Measurements from ENCODE around the gene RAB10. TPM values are rescaled to one million over a fixed set of nuclear protein-coding genes. Genes with fewer than 3 reads are reported as not detected.
"Not testable (repeated sequence)": the region's sequence is repeated elsewhere in the genome, so short reads cannot be mapped to it uniquely, and the experiment has no call there.

Gene RAB10
- total RNA-seq, 2 donors from 2014 or later: 118 to 139 TPM

DNA sequence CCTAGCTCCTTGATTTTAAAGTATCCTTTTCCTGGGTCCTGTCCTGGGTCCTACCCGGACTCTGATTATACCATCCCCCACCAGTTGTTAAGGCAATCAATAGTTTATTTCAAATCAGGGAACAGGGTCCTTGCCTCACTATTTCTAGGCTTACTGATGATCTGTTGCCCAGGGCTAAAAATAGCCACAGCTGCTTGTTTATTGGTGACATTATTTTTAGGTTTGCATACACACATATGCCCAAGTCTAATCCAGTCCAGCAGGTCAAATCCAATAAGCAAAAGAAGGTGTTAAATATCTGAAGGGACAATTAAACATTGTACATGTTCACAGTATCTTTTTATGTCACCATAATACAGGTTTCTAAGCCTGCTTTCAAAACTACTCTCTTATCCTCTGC is 66.0 kb downstream of the RAB10 start:
- H3K4me1 ChIP-seq (replicated peaks): no peaks in the 10 kb centered on the region
- H3K27ac ChIP-seq: no peak overlapping the region
- no peaks in the 10 kb centered on the region for H3K27me3 ChIP-seq (replicated peaks; ENCODE audit: insufficient read depth)
- H3K9me3 ChIP-seq: no peaks in the 10 kb centered on the region
- TF ChIP-seq POLR2AphosphoS5 (IDR thresholded peaks at IDR 0.05): no peak
- no peak overlapping the region for H3K4me3 ChIP-seq
- H3K36me3 ChIP-seq: no peaks in the 10 kb centered on the region
- intact Hi-C loops (cut with DNase I): no loop called here
- no peak for DNase-seq (ENCODE audit: low spot score)
- 91% methylated on average over 1 of the region's 1 CpG for WGBS

GRCh38 chr2:26100384-26100783 is 66.5 kb downstream of the RAB10 start:
- Histone ChIP-seq H3K27me3 (replicated peaks; ENCODE audit: insufficient read depth) (no peaks in the 10 kb centered on the region), H3K4me1 (replicated peaks) (no peaks in the 10 kb centered on the region), H3K27ac (no peak overlapping the region), H3K36me3 (no peaks in the 10 kb centered on the region), H3K9me3 (no peaks in the 10 kb centered on the region), H3K4me3 (no peak overlapping the region)
- TF ChIP-seq POLR2AphosphoS5 (IDR thresholded peaks at IDR 0.05) (no peak), CTCF (IDR thresholded peaks at IDR 0.05) (no peak), POLR2A (IDR thresholded peaks at IDR 0.05) (no peak)
- intact Hi-C loops (cut with DNase I): no loop called here
- DNase-seq (ENCODE audit: low spot score): no peak
- 74% methylated on average over 1 of the region's 1 CpG for WGBS

DNA sequence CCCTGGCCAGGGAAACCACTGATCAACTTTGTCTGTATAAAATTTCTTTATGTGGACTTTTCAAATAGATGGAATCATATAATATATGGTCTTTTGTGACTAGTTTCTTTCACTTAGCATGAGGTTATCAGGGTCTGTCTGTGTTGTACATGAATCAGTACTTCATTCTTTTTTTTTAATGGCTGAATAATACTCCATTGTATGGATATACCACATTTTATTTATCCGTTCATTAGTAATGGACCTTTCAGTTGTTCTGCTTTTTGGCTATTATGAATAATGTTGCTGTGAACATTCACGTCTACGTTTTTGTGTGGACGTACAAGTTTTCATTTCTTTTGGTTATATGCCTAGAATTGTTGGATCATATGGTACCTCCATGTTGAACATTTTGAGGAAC is 69.9 kb downstream of the RAB10 start:
- Histone ChIP-seq H3K9me3 (no peaks in the 10 kb centered on the region), H3K36me3 (no peaks in the 10 kb centered on the region), H3K27me3 (replicated peaks; ENCODE audit: insufficient read depth) (no peaks in the 10 kb centered on the region), H3K4me1 (replicated peaks) (no peaks in the 10 kb centered on the region), H3K27ac (no peak overlapping the region), H3K4me3 (no peak overlapping the region)
- no peak for TF ChIP-seq POLR2AphosphoS5 (IDR thresholded peaks at IDR 0.05)
- no peak for TF ChIP-seq CTCF (IDR thresholded peaks at IDR 0.05)
- no peak for TF ChIP-seq POLR2A (IDR thresholded peaks at IDR 0.05)
- no peak for DNase-seq (ENCODE audit: low spot score)
- intact Hi-C loops (cut with DNase I): no loop called here
- WGBS: 97% methylated on average over 4 of the region's 4 CpGs

GRCh38 chr2:26108701-26109100 is 74.8 kb downstream of the RAB10 start:
- H3K4me1 ChIP-seq (replicated peaks); H3K9me3 ChIP-seq; H3K27ac ChIP-seq; H3K4me3 ChIP-seq; DNase-seq (ENCODE audit: low spot score); H3K27me3 ChIP-seq (replicated peaks; ENCODE audit: insufficient read depth); H3K36me3 ChIP-seq; intact Hi-C loops (cut with DNase I): not testable (repeated sequence)
- WGBS: 97% methylated on average over 6 of the region's 6 CpGs

DNA sequence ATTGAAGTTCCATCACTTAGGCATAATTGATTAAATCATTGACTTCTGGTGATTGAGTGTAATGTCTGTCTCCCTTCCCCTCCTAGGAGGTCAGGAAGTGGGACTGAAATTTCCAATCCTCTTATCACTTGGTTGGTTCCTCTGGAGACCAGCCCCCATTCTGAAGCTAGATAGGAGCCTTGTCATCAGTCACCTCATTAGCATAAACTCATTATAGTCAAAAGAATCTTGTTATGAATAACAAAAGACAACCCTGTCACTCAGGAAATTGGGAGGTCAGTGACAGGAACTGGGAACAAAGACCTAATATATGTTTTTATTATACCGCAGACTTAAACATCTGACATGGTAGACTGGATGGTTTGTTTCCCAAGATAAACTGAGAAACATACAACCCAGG is 78.3 kb downstream of the RAB10 start:
- WGBS: 94% methylated on average over 1 of the region's 1 CpG
- Histone ChIP-seq H3K27ac (no peak overlapping the region), H3K9me3 (no peaks in the 10 kb centered on the region), H3K27me3 (replicated peaks; ENCODE audit: insufficient read depth) (no peaks in the 10 kb centered on the region), H3K4me3 (no peak overlapping the region), H3K36me3 (no peaks in the 10 kb centered on the region), H3K4me1 (replicated peaks) (no peaks in the 10 kb centered on the region)
- DNase-seq (ENCODE audit: low spot score): no peak
- no peak for TF ChIP-seq CTCF (IDR thresholded peaks at IDR 0.05)
- TF ChIP-seq POLR2A (IDR thresholded peaks at IDR 0.05): no peak
- no peak for TF ChIP-seq POLR2AphosphoS5 (IDR thresholded peaks at IDR 0.05)
- intact Hi-C loops (cut with DNase I): no loop called here

GRCh38 chr2:26114151-26114550 is 80.3 kb downstream of the RAB10 start:
- Histone ChIP-seq H3K36me3 (no peaks in the 10 kb centered on the region), H3K4me3 (no peak overlapping the region), H3K27me3 (replicated peaks; ENCODE audit: insufficient read depth) (no peaks in the 10 kb centered on the region), H3K27ac (no peak overlapping the region), H3K9me3 (no peaks in the 10 kb centered on the region), H3K4me1 (replicated peaks) (no peaks in the 10 kb centered on the region)
- intact Hi-C loops (cut with DNase I): no loop called here
- DNase-seq (ENCODE audit: low spot score): no peak
- TF ChIP-seq CTCF (IDR thresholded peaks at IDR 0.05) (no peak), POLR2A (IDR thresholded peaks at IDR 0.05) (no peak), POLR2AphosphoS5 (IDR thresholded peaks at IDR 0.05) (no peak)
- 89% methylated on average over 2 of the region's 2 CpGs for WGBS

Measured in prostate gland (tissue), 2 donors.